HL-60 (cell line): ENCODE measurements around the gene DIAPH3.

Experiments
- GABPA ChIP-seq: IDR thresholded peaks from 2 replicates; pipeline ENCODE4 v1.6.1; 2012; ENCODE audit warnings: low read depth
- TF ChIP-seq, protein P1 (sequence below): IDR thresholded peaks from one replicate; pipeline ENCODE4 v1.5.1; 2011; ENCODE audit warnings: low read length, control low read depth, inconsistent platforms; ENCODE audit not compliant: insufficient read depth

DNA sequence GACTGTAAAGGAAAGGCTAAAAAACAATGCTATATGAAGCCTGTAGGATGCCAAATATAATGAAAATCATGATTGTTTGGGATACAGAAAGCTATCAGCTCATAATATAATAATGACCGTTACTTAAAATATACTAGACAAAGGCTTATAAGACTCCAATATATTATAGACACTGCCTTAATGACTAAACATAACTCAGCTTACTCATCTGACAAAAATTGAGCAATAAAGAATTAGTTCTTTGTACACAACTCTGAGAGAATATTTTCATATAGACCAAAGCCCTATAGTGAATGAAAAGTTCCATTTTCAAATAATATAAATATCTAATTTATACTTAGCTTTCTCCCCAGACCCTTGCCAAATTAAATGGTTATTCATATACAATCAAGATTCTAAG lies 283.3 kb downstream of the DIAPH3 start:
- TF ChIP-seq, protein P1, sequence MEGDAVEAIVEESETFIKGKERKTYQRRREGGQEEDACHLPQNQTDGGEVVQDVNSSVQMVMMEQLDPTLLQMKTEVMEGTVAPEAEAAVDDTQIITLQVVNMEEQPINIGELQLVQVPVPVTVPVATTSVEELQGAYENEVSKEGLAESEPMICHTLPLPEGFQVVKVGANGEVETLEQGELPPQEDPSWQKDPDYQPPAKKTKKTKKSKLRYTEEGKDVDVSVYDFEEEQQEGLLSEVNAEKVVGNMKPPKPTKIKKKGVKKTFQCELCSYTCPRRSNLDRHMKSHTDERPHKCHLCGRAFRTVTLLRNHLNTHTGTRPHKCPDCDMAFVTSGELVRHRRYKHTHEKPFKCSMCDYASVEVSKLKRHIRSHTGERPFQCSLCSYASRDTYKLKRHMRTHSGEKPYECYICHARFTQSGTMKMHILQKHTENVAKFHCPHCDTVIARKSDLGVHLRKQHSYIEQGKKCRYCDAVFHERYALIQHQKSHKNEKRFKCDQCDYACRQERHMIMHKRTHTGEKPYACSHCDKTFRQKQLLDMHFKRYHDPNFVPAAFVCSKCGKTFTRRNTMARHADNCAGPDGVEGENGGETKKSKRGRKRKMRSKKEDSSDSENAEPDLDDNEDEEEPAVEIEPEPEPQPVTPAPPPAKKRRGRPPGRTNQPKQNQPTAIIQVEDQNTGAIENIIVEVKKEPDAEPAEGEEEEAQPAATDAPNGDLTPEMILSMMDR: no peak
- no peak for TF ChIP-seq GABPA
